Progenitor cell of endocrine pancreas (in vitro differentiated cells): ENCODE data around the gene MPRIP. TPM values are rescaled to one million over a fixed set of nuclear protein-coding genes. Genes with fewer than 3 reads are reported as not detected.

Experiments used
- DNase-seq: peaks from one replicate; pipeline ENCODE4 v3.0.0; 2021; ENCODE audit warnings: low spot score; ENCODE audit not compliant: unreplicated experiment
- H3K27ac Mint-ChIP-seq: 2 replicates; pipeline ENCODE4 v1.8.0; 2021; ENCODE audit warnings: mild to moderate bottlenecking, moderate library complexity, mixed read lengths
- H3K27me3 Mint-ChIP-seq: 2 replicates; pipeline ENCODE4 v1.8.0; 2021; ENCODE audit warnings: mixed read lengths
- H3K36me3 Mint-ChIP-seq: 2 replicates; pipeline ENCODE4 v1.8.0; 2022; ENCODE audit warnings: mixed read lengths; ENCODE audit not compliant: insufficient read depth
- H3K4me1 Mint-ChIP-seq: 2 replicates; pipeline ENCODE4 v1.8.0; 2021; ENCODE audit warnings: low read depth, mixed read lengths
- H3K4me3 Mint-ChIP-seq: 2 replicates; pipeline ENCODE4 v1.8.0; 2021; ENCODE audit warnings: low read depth, mild to moderate bottlenecking, moderate library complexity, mixed read lengths
- H3K9me3 Mint-ChIP-seq: 2 replicates; pipeline ENCODE4 v1.8.0; 2021; ENCODE audit warnings: low read depth, mixed read lengths
- total RNA-seq: library from RNA; stranded (reverse); gene quantifications from 2 replicates; pipeline ENCODE4 v1.2.1, GENCODE V29; 2021
- TF ChIP-seq, protein P1 (sequence below): fragments of 200-600 bp; sonication (generic); IDR thresholded peaks from one replicate; pipeline ENCODE4 v1.5.0; 2021; ENCODE audit warnings: antibody characterized with exemption, mild to moderate bottlenecking; ENCODE audit not compliant: unreplicated experiment

The MPRIP gene
- total RNA-seq, 1 donor from 2014 or later, result 195 TPM

DNA sequence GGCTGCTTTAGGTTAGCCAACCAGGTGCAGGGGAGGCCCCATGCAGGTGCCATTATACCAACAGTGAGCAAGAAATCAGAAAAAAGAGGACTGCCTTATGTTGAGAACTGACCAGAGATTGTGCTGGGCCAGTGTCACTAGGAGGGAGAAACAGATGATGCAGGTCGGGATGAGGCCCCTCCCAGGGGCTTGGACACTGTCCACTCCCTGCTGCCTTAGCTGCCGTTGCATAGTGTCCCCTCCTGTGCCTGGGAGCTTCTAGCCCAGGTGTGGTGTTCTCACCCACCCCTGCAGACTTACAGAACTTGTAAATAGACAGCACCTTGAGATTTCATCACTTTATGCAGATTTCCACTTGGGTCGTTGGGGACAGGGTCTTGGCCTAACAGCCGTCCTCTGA is 127.1 kb downstream of the MPRIP start:
- Mint-ChIP-seq H3K4me1 (no peaks in the 10 kb centered on the region), H3K27ac (no peak overlapping the region), H3K36me3 (peaks cover 11% of the 10 kb centered on the region), H3K9me3 (no peaks in the 10 kb centered on the region), H3K4me3 (no peak overlapping the region), H3K27me3 (no peaks in the 10 kb centered on the region)
- TF ChIP-seq, protein P1, sequence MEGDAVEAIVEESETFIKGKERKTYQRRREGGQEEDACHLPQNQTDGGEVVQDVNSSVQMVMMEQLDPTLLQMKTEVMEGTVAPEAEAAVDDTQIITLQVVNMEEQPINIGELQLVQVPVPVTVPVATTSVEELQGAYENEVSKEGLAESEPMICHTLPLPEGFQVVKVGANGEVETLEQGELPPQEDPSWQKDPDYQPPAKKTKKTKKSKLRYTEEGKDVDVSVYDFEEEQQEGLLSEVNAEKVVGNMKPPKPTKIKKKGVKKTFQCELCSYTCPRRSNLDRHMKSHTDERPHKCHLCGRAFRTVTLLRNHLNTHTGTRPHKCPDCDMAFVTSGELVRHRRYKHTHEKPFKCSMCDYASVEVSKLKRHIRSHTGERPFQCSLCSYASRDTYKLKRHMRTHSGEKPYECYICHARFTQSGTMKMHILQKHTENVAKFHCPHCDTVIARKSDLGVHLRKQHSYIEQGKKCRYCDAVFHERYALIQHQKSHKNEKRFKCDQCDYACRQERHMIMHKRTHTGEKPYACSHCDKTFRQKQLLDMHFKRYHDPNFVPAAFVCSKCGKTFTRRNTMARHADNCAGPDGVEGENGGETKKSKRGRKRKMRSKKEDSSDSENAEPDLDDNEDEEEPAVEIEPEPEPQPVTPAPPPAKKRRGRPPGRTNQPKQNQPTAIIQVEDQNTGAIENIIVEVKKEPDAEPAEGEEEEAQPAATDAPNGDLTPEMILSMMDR, result no peak
- no peak for DNase-seq

DNA sequence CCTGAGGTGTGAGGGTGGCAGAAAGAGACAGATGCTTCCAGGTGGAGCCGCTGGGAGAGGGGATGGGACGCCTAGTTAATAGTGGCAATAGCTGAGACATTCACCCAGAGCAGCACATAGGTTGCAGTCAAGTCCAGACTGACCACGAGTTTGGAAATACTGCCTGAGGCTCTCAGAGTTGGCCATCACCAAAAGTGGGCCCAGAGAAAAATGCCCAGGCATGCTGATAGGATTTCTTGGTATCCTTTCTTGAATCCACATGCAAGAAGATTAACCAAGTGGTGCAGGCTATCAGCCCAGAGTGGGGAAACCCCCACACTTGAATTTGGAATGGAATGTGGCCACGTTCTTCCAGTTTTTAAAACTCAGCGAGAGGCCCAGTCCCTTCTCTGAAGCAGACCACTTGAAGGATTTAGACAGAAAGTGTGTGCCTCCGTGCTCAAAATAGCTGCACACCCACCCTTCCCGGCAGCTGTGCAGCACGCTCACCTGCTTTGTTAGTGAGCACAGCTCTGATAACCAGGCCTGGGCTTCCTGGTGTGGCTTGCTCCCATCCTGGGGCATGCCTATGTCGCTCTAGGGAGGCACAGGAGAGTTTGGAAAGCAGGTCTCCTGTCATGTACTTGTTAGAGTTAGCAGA is 128.2 kb downstream of the MPRIP start:
- Mint-ChIP-seq H3K27me3 (no peaks in the 10 kb centered on the region), H3K27ac (no peak overlapping the region), H3K9me3 (no peaks in the 10 kb centered on the region), H3K36me3 (peaks cover 8% of the 10 kb centered on the region), H3K4me3 (no peak overlapping the region), H3K4me1 (no peaks in the 10 kb centered on the region)
- DNase-seq, result no peak
- TF ChIP-seq, protein P1, result no peak

DNA sequence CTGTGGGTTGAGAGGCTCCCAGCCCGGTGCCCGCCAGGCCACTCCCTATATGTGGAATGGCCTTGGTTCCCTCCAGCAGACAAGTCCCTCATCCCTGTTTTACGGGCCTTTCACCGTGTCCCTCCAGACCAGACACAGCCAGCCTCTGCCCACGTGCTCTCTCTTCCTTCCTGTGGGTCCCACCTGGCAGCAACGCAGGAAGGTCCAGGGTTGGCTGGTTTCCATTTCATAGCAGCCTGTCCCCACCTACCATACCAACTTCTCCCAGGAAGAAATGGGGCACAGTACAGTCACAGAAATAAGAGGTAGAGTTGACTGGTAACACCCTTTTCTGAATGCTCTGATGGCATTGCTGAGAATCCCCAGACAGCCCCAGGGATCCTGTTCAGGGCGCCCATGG is 128.9 kb downstream of the MPRIP start:
- Mint-ChIP-seq H3K9me3 (no peaks in the 10 kb centered on the region), H3K27me3 (no peaks in the 10 kb centered on the region), H3K27ac (no peak overlapping the region), H3K36me3 (peaks cover 8% of the 10 kb centered on the region), H3K4me3 (no peak overlapping the region), H3K4me1 (no peaks in the 10 kb centered on the region)
- DNase-seq, result no peak
- TF ChIP-seq, protein P1, result no peak

DNA sequence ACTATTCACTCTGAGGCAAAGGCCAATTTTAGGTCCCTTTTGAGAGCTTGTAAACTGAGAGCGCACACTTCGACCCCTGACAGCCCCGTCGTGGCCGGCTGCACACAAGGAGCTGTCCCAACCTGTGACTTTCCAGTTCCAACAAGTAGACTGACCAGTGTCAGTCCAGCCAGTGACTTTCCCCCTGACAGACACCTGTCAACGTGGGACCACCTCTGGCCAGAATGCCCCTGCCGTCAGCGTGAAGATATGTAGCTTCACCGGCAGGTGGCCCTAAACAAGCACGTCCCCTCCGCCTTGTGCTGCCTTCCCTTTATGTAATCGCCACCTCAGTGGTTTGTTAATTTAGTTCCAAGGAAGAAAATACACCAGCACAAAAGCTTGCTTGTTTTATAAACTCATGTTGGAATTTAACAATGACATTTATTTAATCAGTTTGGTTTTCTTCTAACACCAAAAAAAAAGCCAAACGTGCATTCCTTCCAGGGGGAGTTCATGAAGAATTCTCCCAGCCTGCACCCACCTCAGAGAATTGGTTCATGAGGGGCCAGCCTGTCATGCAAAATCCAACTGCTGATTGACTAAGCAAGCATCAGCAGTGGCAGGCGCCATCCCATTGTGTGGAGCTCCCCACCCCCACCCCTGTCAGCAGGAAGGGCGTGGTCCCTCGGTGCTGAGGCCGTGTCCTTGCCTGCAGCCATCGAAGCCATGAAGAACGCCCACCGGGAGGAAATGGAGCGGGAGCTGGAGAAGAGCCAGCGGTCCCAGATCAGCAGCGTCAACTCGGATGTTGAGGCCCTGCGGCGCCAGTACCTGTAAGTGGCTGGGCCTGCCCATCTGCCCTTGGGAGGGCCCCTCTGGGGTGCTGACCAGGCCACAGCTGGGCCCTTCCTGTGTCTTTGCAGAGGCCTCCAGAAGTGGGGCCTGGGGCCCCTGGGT is 130.0 kb downstream of the MPRIP start:
- H3K36me3 Mint-ChIP-seq, result peaks cover 11% of the 10 kb centered on the region
- DNase-seq, result no peak
- H3K27me3 Mint-ChIP-seq, result no peaks in the 10 kb centered on the region
- TF ChIP-seq, protein P1, result peak; percentile 30
- no peak overlapping the region for H3K4me3 Mint-ChIP-seq
- H3K9me3 Mint-ChIP-seq, result no peaks in the 10 kb centered on the region
- no peaks in the 10 kb centered on the region for H3K4me1 Mint-ChIP-seq
- no peak overlapping the region for H3K27ac Mint-ChIP-seq

DNA sequence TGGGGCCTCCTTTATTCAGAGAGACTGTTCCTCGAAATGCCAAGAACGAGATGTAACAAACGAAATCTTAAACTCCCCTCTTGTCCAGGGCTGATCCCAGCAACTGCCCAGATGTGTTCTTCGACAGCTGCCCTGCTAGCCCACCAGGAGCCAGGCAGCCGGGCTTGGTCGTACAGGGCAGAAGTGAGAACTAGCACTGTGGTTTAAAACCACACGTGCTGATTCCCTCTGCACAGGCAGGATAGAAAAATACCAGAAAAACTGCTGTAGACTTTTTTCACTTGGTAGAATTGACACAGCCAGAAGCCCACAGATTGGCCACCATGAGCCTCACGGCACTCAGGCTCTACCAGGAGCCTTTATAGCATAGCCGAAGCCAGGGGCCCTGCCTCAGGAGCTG is 130.7 kb downstream of the MPRIP start:
- H3K36me3 Mint-ChIP-seq, result peaks cover 11% of the 10 kb centered on the region

More for the DNA sequence above, 130.7 kb downstream of the MPRIP start:
- Mint-ChIP-seq H3K4me3 (no peak overlapping the region), H3K9me3 (no peaks in the 10 kb centered on the region), H3K4me1 (no peaks in the 10 kb centered on the region), H3K27me3 (no peaks in the 10 kb centered on the region), H3K27ac (no peak overlapping the region)
- TF ChIP-seq, protein P1, result no peak
- no peak for DNase-seq
